GM12878 (cell line): ENCODE results near the gene DDR2. TPM values are rescaled to one million over a fixed set of nuclear protein-coding genes. Genes with fewer than 3 reads are reported as not detected.
"Not testable (repeated sequence)": the region's sequence is repeated elsewhere in the genome, so short reads cannot be mapped to it uniquely, and the experiment has no call there.

ENCODE experiments used
- ATAC-seq: fragments of 200-7000 bp; cut with Tn5 transposase; 3 replicates; pipeline ENCODE4 v1.9.1; 2020; ENCODE audit warnings: mild to moderate bottlenecking, moderate library complexity
- BruUV-seq: library from RNA; stranded (reverse); fragments of 400-500 nt; replicated peaks from 2 replicates; lab custom pipeline; 2021; lab: Mats Ljungman, UMichigan
- CTCF ChIA-PET: fragments of 300-600 bp; sonication (Branson Sonifier 250); formaldehyde crosslinking; extraction: SDS; loops from one replicate; lab custom pipeline; 2021; ENCODE audit warnings: inconsistent platforms; lab: Yijun Ruan, JAX
- POLR2A ChIA-PET: fragments of 350-600 bp; formaldehyde crosslinking; extraction: SDS; loops from one replicate; lab custom pipeline; 2021; ENCODE audit warnings: inconsistent platforms; lab: Charles Lee
- RAD21 ChIA-PET: fragments of 300-600 bp; sonication (Branson Sonifier 250); formaldehyde crosslinking; loops from one replicate; lab custom pipeline; 2023; ENCODE audit warnings: antibody characterized with exemption; ENCODE audit not compliant: unreplicated experiment; lab: Charles Lee
- SMC1A ChIA-PET: fragments of 300-600 bp; sonication (Branson Sonifier 250); formaldehyde crosslinking; loops from one replicate; lab custom pipeline; 2023; ENCODE audit not compliant: unreplicated experiment, uncharacterized antibody; lab: Charles Lee
- DNase-seq: peaks from one replicate; pipeline ENCODE4 v3.0.0-alpha.2; 2011; ENCODE audit warnings: low read depth, low spot score
- FAIRE-seq: peaks from 3 replicates; lab custom pipeline; 2011; peaks lifted over from hg19 to GRCh38; lab: Jason Lieb, UNC
- H2AFZ ChIP-seq: 2 replicates; pipeline ENCODE4 v1.6.0; 2011; ENCODE audit warnings: low read depth, low read length, control low read depth; ENCODE audit not compliant: control insufficient read depth
- H3K27ac ChIP-seq: 2 replicates; pipeline ENCODE4 v1.5.1; 2011; ENCODE audit warnings: control low read depth; ENCODE audit not compliant: control insufficient read depth, insufficient read depth
- H3K27me3 ChIP-seq, 2 experiments: replicated peaks in 1 of 2; 2 replicates each; pipeline versions ENCODE4 v1.6.0 to v1.6.1; 2011; ENCODE audit warnings: low read length in 1 of 2; ENCODE audit not compliant: control insufficient read depth in 2 of 2, insufficient read depth in 2 of 2
- H3K36me3 ChIP-seq, 2 experiments: 2 replicates each; pipeline ENCODE4 v1.5.1; 2011; ENCODE audit warnings: low read length in 1 of 2; ENCODE audit not compliant: control insufficient read depth in 2 of 2, insufficient read depth in 2 of 2
- H3K4me1 ChIP-seq: 2 replicates; pipeline ENCODE4 v1.6.1; 2011; ENCODE audit warnings: mild to moderate bottlenecking, low read length, moderate library complexity, mixed read lengths; ENCODE audit not compliant: control insufficient read depth, insufficient read depth
- H3K4me2 ChIP-seq: 2 replicates; pipeline ENCODE4 v1.6.0; 2011; ENCODE audit warnings: control low read depth; ENCODE audit not compliant: control insufficient read depth, insufficient read depth
- H3K4me3 ChIP-seq: fragments of 200-600 bp; sonication (generic); 2 replicates; pipeline ENCODE4 v1.5.1; 2016
- H3K79me2 ChIP-seq: 2 replicates; pipeline ENCODE4 v1.6.0; 2011; ENCODE audit warnings: low read length; ENCODE audit not compliant: control insufficient read depth, insufficient read depth
- H3K9ac ChIP-seq: 2 replicates; pipeline ENCODE4 v1.8.0; 2011; ENCODE audit warnings: low read length, control low read depth, mixed read lengths; ENCODE audit not compliant: control insufficient read depth, insufficient read depth
- H3K9me3 ChIP-seq: replicated peaks from 3 replicates; pipeline ENCODE4 v1.5.1; 2011; ENCODE audit warnings: mild to moderate bottlenecking, low read length; ENCODE audit not compliant: control insufficient read depth, insufficient read depth
- H4K20me1 ChIP-seq: 2 replicates; pipeline ENCODE4 v1.6.0; 2011; ENCODE audit not compliant: control insufficient read depth, insufficient read depth
- CTCF ChIP-seq, 3 experiments: IDR thresholded peaks in 2 of 3; conservative IDR thresholded peaks in 1 of 3; 2 replicates each; pipeline ENCODE4 v1.5.1; 2011; ENCODE audit warnings: low read depth in 3 of 3, low read length in 3 of 3, mild to moderate bottlenecking in 3 of 3, control low read depth in 2 of 3, moderate library complexity in 2 of 3, inconsistent platforms in 1 of 3, mixed read lengths in 1 of 3; ENCODE audit not compliant: control insufficient read depth in 2 of 3, insufficient read depth in 1 of 3; ENCODE audit errors: extremely low read depth in 1 of 3
- E4F1 ChIP-seq: fragments of 450-650 bp; IDR thresholded peaks from 2 replicates; pipeline ENCODE4 v1.6.1; 2018; ENCODE audit warnings: borderline replicate concordance, mild to moderate bottlenecking; ENCODE audit not compliant: partially characterized antibody
- NKRF ChIP-seq: fragments of 450-650 bp; conservative IDR thresholded peaks from 2 replicates; pipeline ENCODE4 v1.6.1; 2017; ENCODE audit warnings: mild to moderate bottlenecking, moderate library complexity
- SMAD5 ChIP-seq: IDR thresholded peaks from 2 replicates; pipeline ENCODE4 v1.6.1; 2016; ENCODE audit warnings: antibody characterized with exemption, low read depth
- WGBS: methylation state at CpG from one replicate; pipeline ENCODE4 v1.1.6; 2016; ENCODE audit warnings: low lambda C conversion rate; ENCODE audit not compliant: insufficient replicate concordance, insufficient coverage; ENCODE audit errors: missing lambda C conversion rate; 5-methylcytosine and 5-hydroxymethylcytosine counted together
- in situ Hi-C: fragments of 300-500 bp; cut with MboI; formaldehyde crosslinking; loops from 9 replicates; pipeline ENCODE4 v1.14.3; 2018; ENCODE audit warnings: mixed read lengths
- intact Hi-C: fragments of 100-400 bp; cut with micrococcal nuclease; formaldehyde crosslinking; loops from one replicate; pipeline ENCODE4 v1.14.2; 2022; ENCODE audit not compliant: unreplicated experiment
- polyA plus RNA-seq, 11 experiments: library from polyadenylated mRNA; depleted of rRNA in 4 of 11; unstranded in 6 of 11; stranded (reverse) in 5 of 11; fragments of >200 nt; fragmentation: Nextera tagmentation in 4 of 11; fragmentation: Illumina TruSeq in 1 of 11; extraction: Ambion mirVana in 4 of 11; extraction: Trizol in 1 of 11; gene quantifications; 1 replicate in 1 of 11; 2 replicates in 10 of 11; pipeline versions ENCODE4 v1.2.1 to v1.2.3, GENCODE V29; 2011 to 2016; ENCODE audit warnings: inconsistent platforms in 2 of 11, missing spikeins in 2 of 11, low read depth in 1 of 11
- total RNA-seq, 4 experiments: library from RNA; depleted of rRNA in 3 of 4; stranded (reverse); fragments of >200 nt in 3 of 4; fragmentation: Illumina TruSeq in 1 of 4; extraction: Trizol in 1 of 4; gene quantifications; 2 replicates each; pipeline versions ENCODE4 v1.2.1 to v1.2.3, GENCODE V29; 2013 to 2021

The DDR2 gene
- total and polyA plus RNA-seq, 10 of the 15 experiments (the other 5 are each of a cell fraction or from before 2014, with no cell fraction given): 1.9 to 8.8 (median 5.5) TPM

GRCh38 chr1:162790303-162790984, 158.2 kb downstream of the DDR2 start, which contains the start of gene HSD17B7 (continued):
- TF ChIP-seq SMAD5: peak; percentile 43; the same call in 1 of the 2 replicates
- peak; percentile 32 for TF ChIP-seq E4F1
- peak in 1 of 3 experiments; percentile 16; a peak in 1 of 6 replicates for TF ChIP-seq CTCF (IDR thresholded peaks at IDR 0.05 in 2 of 3, conservative IDR thresholded peaks at IDR 0.05 in 1 of 3; ENCODE audit: control insufficient read depth in 2 of 3, extremely low read depth in 1 of 3, insufficient read depth in 1 of 3, low read depth in 3 of 3, low read length in 3 of 3)
- TF ChIP-seq NKRF: peak; percentile 67; the same call in 1 of the 2 replicates

- H3K36me3 ChIP-seq, H4K20me1 ChIP-seq, H2AFZ ChIP-seq, POLR2A ChIA-PET, in situ Hi-C loops, H3K9me3 ChIP-seq, CTCF ChIA-PET, H3K4me1 ChIP-seq, FAIRE-seq, H3K79me2 ChIP-seq, DNase-seq, H3K27me3 ChIP-seq, H3K4me2 ChIP-seq: not testable (repeated sequence)
- intact Hi-C loops: loop anchor here (5.0 kb wide), 1 partner anchor 164 kb away; no protein-coding TSS in a partner anchor
- H3K9ac ChIP-seq: peak overlapping the region; percentile 2; the same call in 1 of the 2 replicates
- TSS peak; percentile 86 for BruUV-seq
- RAD21 ChIA-PET: interaction anchor here (1.7 kb wide), 1 partner anchor 160 kb away, joined by 5 read pairs; no protein-coding TSS in a partner anchor
- peak overlapping the region; percentile 14; the same call in 1 of the 2 replicates for H3K27ac ChIP-seq
- peak overlapping the region; percentile 73; the same call in 1 of the 2 replicates for H3K4me3 ChIP-seq
- ATAC-seq: peak; percentile 1; the same call in 2 of the 3 replicates
- WGBS: 0% methylated on average over 6 of the region's 8 CpGs
- SMC1A ChIA-PET: interaction anchor here (0.8 kb wide), 1 partner anchor 160 kb away, joined by 4 read pairs; the partner anchor contains the start of gene DDR2
Observed at GRCh38 chr1:162790985-162791357, 158.7 kb downstream of the DDR2 start.

- BruUV-seq, H3K36me3 ChIP-seq, H3K9ac ChIP-seq, FAIRE-seq, DNase-seq, H3K4me2 ChIP-seq, H3K9me3 ChIP-seq, H2AFZ ChIP-seq, H4K20me1 ChIP-seq, H3K79me2 ChIP-seq, H3K4me3 ChIP-seq, ATAC-seq, H3K4me1 ChIP-seq, H3K27me3 ChIP-seq, H3K27ac ChIP-seq, in situ Hi-C loops: not testable (repeated sequence)
- ChIA-PET SMC1A (interaction anchor here (0.6 kb wide), 1 partner anchor 181 kb away, joined by 3 read pairs; no protein-coding TSS in a partner anchor), RAD21 (interaction anchor here (0.7 to 1.4 kb wide), 3 partner anchors 131 to 181 kb away, joined by 3 to 5 read pairs (median 4); no protein-coding TSS in a partner anchor), CTCF (interaction anchor here (0.9 kb wide), 1 partner anchor 181 kb away, joined by 4 read pairs; no protein-coding TSS in a partner anchor), POLR2A (interaction anchor here (0.6 kb wide), 2 partner anchors 89 to 425 kb away, joined by 3 read pairs; no protein-coding TSS in a partner anchor)
- intact Hi-C loops: loop anchor here (5.0 kb wide), 1 partner anchor 167 kb away; no protein-coding TSS in a partner anchor
- WGBS: 100% methylated on average over 1 of the region's 1 CpG
Observed at GRCh38 chr1:162794284-162794683, 162.0 kb downstream of the DDR2 start.
